ENCODE measurements around the gene GCA. TPM values are rescaled to one million over a fixed set of nuclear protein-coding genes. Genes with fewer than 3 reads are reported as not detected.

The GCA gene
- polyA plus RNA-seq, 2 of the 4 experiments (the other 2 are of a cell fraction): 6.6 to 17.8 TPM

- FAIRE-seq: no peak
- H3K4me3 ChIP-seq: no peak overlapping the region
- no peak for TF ChIP-seq MAX (IDR thresholded peaks at IDR 0.05)
- no peak for TF ChIP-seq REST (IDR thresholded peaks at IDR 0.05)
- no peak for TF ChIP-seq NR3C1 (IDR thresholded peaks at IDR 0.05)
- H3K4me1 ChIP-seq: no peaks in the 10 kb centered on the region
- DNase-seq (ENCODE audit: low read depth in 1 of 2, low spot score in 1 of 2): no peak
- no peaks in the 10 kb centered on the region for H3K9me3 ChIP-seq
- ChIA-PET POLR2A (no interaction called here), CTCF (no interaction called here)
- H3K4me2 ChIP-seq: no peak overlapping the region
- 43% methylated on average over 1 of the region's 1 CpG for WGBS (ENCODE audit: missing lambda C conversion rate)
- no peak for ATAC-seq
- no peak overlapping the region for H3K27ac ChIP-seq
These were observed 25.6 kb downstream of the GCA start for GRCh38 chr2:162369551-162369950.

GRCh38 chr2:162370931-162371330 is 27.0 kb downstream of the GCA start:
- Histone ChIP-seq H3K4me1 (no peaks in the 10 kb centered on the region), H3K27ac (no peak overlapping the region), H3K4me2 (no peak overlapping the region), H3K4me3 (no peak overlapping the region), H3K9me3 (no peaks in the 10 kb centered on the region)
- TF ChIP-seq KDM5A (IDR thresholded peaks at IDR 0.05) (no peak), PHF8 (IDR thresholded peaks at IDR 0.05; ENCODE audit: borderline replicate concordance, low read depth) (no peak), TFCP2L1 (CRISPR knock-in tag; IDR thresholded peaks at IDR 0.05) (no peak), CHD2 (IDR thresholded peaks at IDR 0.05; ENCODE audit: low read length, partially characterized antibody) (no peak), BCL3 (IDR thresholded peaks at IDR 0.05) (no peak), HMGXB4 (CRISPR knock-in tag; IDR thresholded peaks at IDR 0.05; ENCODE audit: borderline replicate concordance) (no peak)
- ATAC-seq: no peak
- WGBS (ENCODE audit: missing lambda C conversion rate): 49% methylated on average over 3 of the region's 3 CpGs
- no peak for DNase-seq (ENCODE audit: low read depth in 1 of 2, low spot score in 1 of 2)
- CTCF ChIA-PET: no interaction called here
- no peak for FAIRE-seq
- POLR2A ChIA-PET: no interaction called here

- FAIRE-seq: no peak
- POLR2A ChIA-PET: no interaction called here
- CTCF ChIA-PET: no interaction called here
- no peak for TF ChIP-seq SMC3 (IDR thresholded peaks at IDR 0.05)
- TF ChIP-seq ZFP36 (IDR thresholded peaks at IDR 0.05; ENCODE audit: borderline replicate concordance, partially characterized antibody): no peak
- TF ChIP-seq REST (IDR thresholded peaks at IDR 0.05): no peak
- no peak for TF ChIP-seq CBX2 (IDR thresholded peaks at IDR 0.05; ENCODE audit: borderline replicate concordance, low read depth)
- TF ChIP-seq SREBF2 (IDR thresholded peaks at IDR 0.05): no peak
- no peak for TF ChIP-seq HEYL (CRISPR knock-in tag; IDR thresholded peaks at IDR 0.05)
- TF ChIP-seq PBX3 (IDR thresholded peaks at IDR 0.05): no peak
- no peak for TF ChIP-seq MAFK (IDR thresholded peaks at IDR 0.05; ENCODE audit: partially characterized antibody)
- TF ChIP-seq MAZ (IDR thresholded peaks at IDR 0.05; ENCODE audit: borderline replicate concordance, low read depth, low read length): no peak
- TF ChIP-seq PHF8 (IDR thresholded peaks at IDR 0.05; ENCODE audit: borderline replicate concordance, low read depth): no peak
- TF ChIP-seq ATOH8 (CRISPR knock-in tag; IDR thresholded peaks at IDR 0.05; ENCODE audit: low read depth): no peak
- no peak for TF ChIP-seq FOSL2 (IDR thresholded peaks at IDR 0.05)
- no peak for TF ChIP-seq FOSL2 (CRISPR knock-in tag; IDR thresholded peaks at IDR 0.05)
- no peak for TF ChIP-seq MAX (IDR thresholded peaks at IDR 0.05)
- no peak for TF ChIP-seq RAD21 (conservative IDR thresholded peaks at IDR 0.05 in 1 of 2, IDR thresholded peaks at IDR 0.05 in 1 of 2)
These were observed 28.9 kb downstream of the GCA start for GRCh38 chr2:162372818-162373217.

More at GRCh38 chr2:162372818-162373217, 28.9 kb downstream of the GCA start:
- no peak overlapping the region for H3K4me3 ChIP-seq
- H3K4me2 ChIP-seq: no peak overlapping the region
- H3K27ac ChIP-seq: no peak overlapping the region
- DNase-seq (ENCODE audit: low read depth in 1 of 2, low spot score in 1 of 2) (no peak), ATAC-seq (no peak)
- no peaks in the 10 kb centered on the region for H3K4me1 ChIP-seq
- no peaks in the 10 kb centered on the region for H3K9me3 ChIP-seq
